ENCODE results near the gene EFEMP2. TPM values are rescaled to one million over a fixed set of nuclear protein-coding genes. Genes with fewer than 3 reads are reported as not detected.

Gene EFEMP2
- polyA plus RNA-seq, 1 donor (not counting 4 experiments of a cell fraction or from before 2014, with no cell fraction given) = 4.8 TPM

DNA sequence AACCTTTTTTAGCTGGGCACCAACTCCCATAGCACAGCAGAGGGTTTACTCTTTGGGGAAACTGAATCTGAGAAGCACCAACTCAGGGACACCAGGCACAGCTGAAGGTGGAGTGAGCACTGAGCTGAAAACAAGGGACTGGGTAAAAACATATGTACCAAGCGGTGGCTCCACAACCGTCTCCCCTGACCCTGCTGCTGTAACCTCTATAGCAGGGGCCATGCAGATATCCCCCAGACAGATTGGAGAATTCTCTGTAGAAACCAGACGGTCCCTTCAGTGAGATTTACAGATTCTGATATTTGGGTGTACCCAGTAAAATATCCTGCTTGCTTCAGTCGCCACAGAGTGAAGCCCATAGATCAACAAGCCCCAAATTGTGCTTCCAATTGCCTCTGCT is 43.1 kb downstream of the EFEMP2 start:
- Histone ChIP-seq H3K4me3 (ENCODE audit: control insufficient read depth in 2 of 3, extremely low read depth in 1 of 3, insufficient read depth in 2 of 3, low read depth in 1 of 3, low read length in 3 of 3) (no peak overlapping the region), H4K20me1 (ENCODE audit: control insufficient read depth, extremely low read depth, insufficient read depth, low read length) (no peaks in the 10 kb centered on the region), H3K4me2 (ENCODE audit: control insufficient read depth, extremely low read depth, insufficient read depth, low read depth, low read length) (no peak overlapping the region), H3K79me2 (ENCODE audit: control insufficient read depth, insufficient read depth, low read length) (no peaks in the 10 kb centered on the region), H3K36me3 (ENCODE audit: control insufficient read depth in 2 of 2, extremely low read depth in 1 of 2, insufficient read depth in 2 of 2, low read length in 2 of 2) (no peaks in the 10 kb centered on the region), H3K9me1 (ENCODE audit: control insufficient read depth, extremely low read depth, insufficient read depth, low read length) (no peaks in the 10 kb centered on the region), H3K4me1 (ENCODE audit: control insufficient read depth, extremely low read depth, insufficient read depth, low read length) (peaks cover 6% of the 10 kb centered on the region), H3K27ac (ENCODE audit: control insufficient read depth, insufficient read depth, low read length) (no peak overlapping the region), H3K27me3 (ENCODE audit: control insufficient read depth, extremely low read depth, insufficient read depth, low read length) (peaks cover 18% of the 10 kb centered on the region), H3K9me3 (ENCODE audit: control insufficient read depth, low read depth, low read length) (no peaks in the 10 kb centered on the region), H2AFZ (ENCODE audit: control insufficient read depth, low read length) (no peak overlapping the region), H3K9ac (ENCODE audit: control insufficient read depth, extremely low read depth, insufficient read depth, low read length) (no peak overlapping the region)
- TF ChIP-seq EZH2 (IDR thresholded peaks at IDR 0.05; ENCODE audit: low read length) = no peak
- TF ChIP-seq, protein P1, sequence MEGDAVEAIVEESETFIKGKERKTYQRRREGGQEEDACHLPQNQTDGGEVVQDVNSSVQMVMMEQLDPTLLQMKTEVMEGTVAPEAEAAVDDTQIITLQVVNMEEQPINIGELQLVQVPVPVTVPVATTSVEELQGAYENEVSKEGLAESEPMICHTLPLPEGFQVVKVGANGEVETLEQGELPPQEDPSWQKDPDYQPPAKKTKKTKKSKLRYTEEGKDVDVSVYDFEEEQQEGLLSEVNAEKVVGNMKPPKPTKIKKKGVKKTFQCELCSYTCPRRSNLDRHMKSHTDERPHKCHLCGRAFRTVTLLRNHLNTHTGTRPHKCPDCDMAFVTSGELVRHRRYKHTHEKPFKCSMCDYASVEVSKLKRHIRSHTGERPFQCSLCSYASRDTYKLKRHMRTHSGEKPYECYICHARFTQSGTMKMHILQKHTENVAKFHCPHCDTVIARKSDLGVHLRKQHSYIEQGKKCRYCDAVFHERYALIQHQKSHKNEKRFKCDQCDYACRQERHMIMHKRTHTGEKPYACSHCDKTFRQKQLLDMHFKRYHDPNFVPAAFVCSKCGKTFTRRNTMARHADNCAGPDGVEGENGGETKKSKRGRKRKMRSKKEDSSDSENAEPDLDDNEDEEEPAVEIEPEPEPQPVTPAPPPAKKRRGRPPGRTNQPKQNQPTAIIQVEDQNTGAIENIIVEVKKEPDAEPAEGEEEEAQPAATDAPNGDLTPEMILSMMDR (optimal IDR thresholded peaks at IDR 0.05 in 1 of 3, IDR thresholded peaks at IDR 0.05 in 1 of 3, conservative IDR thresholded peaks at IDR 0.05 in 1 of 3; ENCODE audit: extremely low read depth in 1 of 3, insufficient read depth in 2 of 3, low read length in 3 of 3) = no peak
- FAIRE-seq = no peak
- dilution Hi-C loops (cut with MboI; ENCODE audit: extremely low pct_ligation_motif_present, low sequenced_read_pairs) = no loop called here
- no peak for DNase-seq (ENCODE audit: low read depth, low spot score)

DNA sequence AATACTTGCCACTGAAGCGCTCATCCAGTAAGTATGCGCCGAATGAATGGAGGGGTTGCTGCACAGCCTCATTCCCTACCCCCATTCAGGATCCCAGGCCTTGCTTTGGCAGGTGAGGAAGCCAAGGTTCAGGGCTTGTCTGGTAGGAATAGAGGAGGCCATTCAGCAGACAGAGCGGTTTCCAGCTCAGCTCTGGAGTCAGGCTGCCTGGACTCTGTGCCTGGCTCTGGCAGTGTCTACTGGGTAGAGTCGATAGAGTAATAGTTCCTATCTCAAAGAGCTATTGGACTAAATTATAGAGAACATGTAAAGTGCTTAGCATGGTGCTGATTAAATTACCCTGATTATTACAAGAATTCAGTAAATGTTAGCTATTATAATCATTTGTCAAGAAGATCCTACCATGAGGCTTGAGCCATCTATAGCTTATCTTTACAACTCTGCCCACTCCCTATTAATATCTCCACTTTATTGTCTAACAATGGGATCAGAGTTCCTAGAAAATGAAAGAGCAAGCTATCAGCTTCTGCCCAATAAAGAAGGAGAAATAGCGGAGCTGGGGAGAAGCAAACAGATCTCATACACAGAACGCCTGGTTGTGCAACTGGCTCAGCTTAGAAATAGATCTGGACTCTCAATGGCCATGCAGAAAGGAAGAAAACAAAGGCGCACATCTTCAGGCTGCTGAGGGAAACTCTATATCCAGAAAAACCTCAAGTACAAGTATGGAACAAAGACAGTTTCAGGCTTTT is 45.4 kb downstream of the EFEMP2 start:
- dilution Hi-C loops (cut with MboI; ENCODE audit: extremely low pct_ligation_motif_present, low sequenced_read_pairs) = no loop called here
- TF ChIP-seq, protein P1 (optimal IDR thresholded peaks at IDR 0.05 in 1 of 3, IDR thresholded peaks at IDR 0.05 in 1 of 3, conservative IDR thresholded peaks at IDR 0.05 in 1 of 3; ENCODE audit: extremely low read depth in 1 of 3, insufficient read depth in 2 of 3, low read length in 3 of 3) = no peak
- TF ChIP-seq EZH2 (IDR thresholded peaks at IDR 0.05; ENCODE audit: low read length) = no peak
- no peak overlapping the region for H2AFZ ChIP-seq (ENCODE audit: control insufficient read depth, low read length)

More for the DNA sequence above, 45.4 kb downstream of the EFEMP2 start:
- H3K9me3 ChIP-seq (ENCODE audit: control insufficient read depth, low read depth, low read length) = no peaks in the 10 kb centered on the region
- no peak overlapping the region for H3K4me3 ChIP-seq (ENCODE audit: control insufficient read depth in 2 of 3, extremely low read depth in 1 of 3, insufficient read depth in 2 of 3, low read depth in 1 of 3, low read length in 3 of 3)
- peaks cover 4% of the 10 kb centered on the region for H3K27me3 ChIP-seq (ENCODE audit: control insufficient read depth, extremely low read depth, insufficient read depth, low read length)
- H4K20me1 ChIP-seq (ENCODE audit: control insufficient read depth, extremely low read depth, insufficient read depth, low read length) = no peaks in the 10 kb centered on the region
- H3K79me2 ChIP-seq (ENCODE audit: control insufficient read depth, insufficient read depth, low read length) = no peaks in the 10 kb centered on the region
- FAIRE-seq (no peak), DNase-seq (ENCODE audit: low read depth, low spot score) (no peak)
- H3K4me2 ChIP-seq (ENCODE audit: control insufficient read depth, extremely low read depth, insufficient read depth, low read depth, low read length) = no peak overlapping the region
- H3K36me3 ChIP-seq (ENCODE audit: control insufficient read depth in 2 of 2, extremely low read depth in 1 of 2, insufficient read depth in 2 of 2, low read length in 2 of 2) = no peaks in the 10 kb centered on the region
- H3K4me1 ChIP-seq (ENCODE audit: control insufficient read depth, extremely low read depth, insufficient read depth, low read length) = no peaks in the 10 kb centered on the region
- H3K9me1 ChIP-seq (ENCODE audit: control insufficient read depth, extremely low read depth, insufficient read depth, low read length) = no peaks in the 10 kb centered on the region
- H3K9ac ChIP-seq (ENCODE audit: control insufficient read depth, extremely low read depth, insufficient read depth, low read length) = no peak overlapping the region
- H3K27ac ChIP-seq (ENCODE audit: control insufficient read depth, insufficient read depth, low read length) = no peak overlapping the region

Measured in keratinocyte (primary cell).